ENCODE results near the gene PTPRA.

Gene PTPRA

GRCh38 chr20:3085571-3086072 is 212.3 kb downstream of the PTPRA start:
- TF ChIP-seq TAF1 (IDR thresholded peaks at IDR 0.05; ENCODE audit: borderline replicate concordance, low read depth, low read length) (no peak), POLR2AphosphoS5 (IDR thresholded peaks at IDR 0.05; ENCODE audit: low read depth, low read length) (no peak), POLR2A (IDR thresholded peaks at IDR 0.05; ENCODE audit: low read depth, low read length) (no peak)
- FAIRE-seq (no peak), DNase-seq (ENCODE audit: insufficient read length) (no peak)

GRCh38 chr20:3088031-3088430 is 214.8 kb downstream of the PTPRA start:
- DNase-seq (ENCODE audit: insufficient read length) (no peak), FAIRE-seq (no peak)
- no peak for TF ChIP-seq POLR2AphosphoS5 (IDR thresholded peaks at IDR 0.05; ENCODE audit: low read depth, low read length)
- TF ChIP-seq TAF1 (IDR thresholded peaks at IDR 0.05; ENCODE audit: borderline replicate concordance, low read depth, low read length), result no peak
- no peak for TF ChIP-seq POLR2A (IDR thresholded peaks at IDR 0.05; ENCODE audit: low read depth, low read length)

Data from GM12892 (cell line).